Kidney capillary endothelial cell (primary cell): Measurements from ENCODE around the gene PSMD2.
"Not testable (repeated sequence)": the region's sequence is repeated elsewhere in the genome, so short reads cannot be mapped to it uniquely, and the experiment has no call there.

Experiments used
- DNase-seq: peaks from one replicate; pipeline ENCODE4 v3.0.0-alpha.2; 2018; ENCODE audit warnings: low spot score

PSMD2 gene

GRCh38 chr3:184339451-184340135 lies 40.6 kb downstream of the PSMD2 start:
- DNase-seq: not testable (repeated sequence)

DNA sequence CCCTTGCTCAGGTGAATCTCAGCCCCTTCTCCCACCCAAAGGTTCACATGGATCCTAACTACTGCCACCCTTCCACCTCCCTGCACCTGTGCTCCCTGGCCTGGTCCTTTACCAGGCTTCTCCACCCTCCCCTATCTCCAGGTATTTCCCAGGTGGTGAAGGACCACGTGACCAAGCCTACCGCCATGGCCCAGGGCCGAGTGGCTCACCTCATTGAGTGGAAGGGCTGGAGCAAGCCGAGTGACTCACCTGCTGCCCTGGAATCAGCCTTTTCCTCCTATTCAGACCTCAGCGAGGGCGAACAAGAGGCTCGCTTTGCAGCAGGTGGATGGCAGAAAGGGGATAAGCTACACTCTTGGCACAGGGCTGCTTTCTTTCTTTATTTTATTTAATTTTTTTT lies 42.9 kb downstream of the PSMD2 start:
- no peak for DNase-seq

DNA sequence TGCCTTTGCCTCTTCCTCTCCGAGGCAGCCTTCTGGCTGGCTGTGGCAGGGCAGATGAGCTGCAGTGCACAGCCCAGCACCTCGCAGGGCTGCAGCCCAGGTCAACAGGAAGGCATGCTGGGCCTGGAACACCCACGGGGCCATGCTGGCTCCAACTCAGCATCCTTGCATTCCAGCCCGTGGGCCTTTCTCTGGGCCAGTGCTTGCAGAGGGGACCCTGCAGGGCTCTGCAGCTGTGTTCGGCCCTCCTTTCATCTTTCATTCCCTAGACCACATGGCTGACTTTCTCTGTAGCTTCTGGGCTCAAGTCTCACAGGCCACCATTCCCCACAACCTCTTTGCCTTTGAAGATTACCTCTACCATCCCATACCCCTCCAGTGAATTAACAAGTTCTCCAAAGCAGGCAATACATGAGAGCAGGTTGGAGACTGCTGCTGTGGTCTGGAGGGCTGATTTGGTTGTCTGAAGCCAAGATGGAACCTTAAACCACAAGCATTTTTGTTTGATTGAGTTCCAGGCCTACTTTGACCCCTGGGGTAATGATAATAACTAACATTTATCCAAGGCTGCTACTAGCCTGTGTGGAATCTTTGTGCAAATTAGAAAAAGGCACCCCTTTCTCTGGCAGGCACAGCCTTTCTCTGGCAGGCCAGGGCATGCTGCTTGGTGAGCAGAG lies 44.3 kb downstream of the PSMD2 start:
- no peak for DNase-seq

- no peak for DNase-seq
Observed at GRCh38 chr3:184344579-184345316, 45.7 kb downstream of the PSMD2 start.

- peak; percentile 58 for DNase-seq
Observed at GRCh38 chr3:184345317-184346144, 46.5 kb downstream of the PSMD2 start.

- no peak for DNase-seq
Observed at GRCh38 chr3:184346480-184347190, 47.6 kb downstream of the PSMD2 start.

DNA sequence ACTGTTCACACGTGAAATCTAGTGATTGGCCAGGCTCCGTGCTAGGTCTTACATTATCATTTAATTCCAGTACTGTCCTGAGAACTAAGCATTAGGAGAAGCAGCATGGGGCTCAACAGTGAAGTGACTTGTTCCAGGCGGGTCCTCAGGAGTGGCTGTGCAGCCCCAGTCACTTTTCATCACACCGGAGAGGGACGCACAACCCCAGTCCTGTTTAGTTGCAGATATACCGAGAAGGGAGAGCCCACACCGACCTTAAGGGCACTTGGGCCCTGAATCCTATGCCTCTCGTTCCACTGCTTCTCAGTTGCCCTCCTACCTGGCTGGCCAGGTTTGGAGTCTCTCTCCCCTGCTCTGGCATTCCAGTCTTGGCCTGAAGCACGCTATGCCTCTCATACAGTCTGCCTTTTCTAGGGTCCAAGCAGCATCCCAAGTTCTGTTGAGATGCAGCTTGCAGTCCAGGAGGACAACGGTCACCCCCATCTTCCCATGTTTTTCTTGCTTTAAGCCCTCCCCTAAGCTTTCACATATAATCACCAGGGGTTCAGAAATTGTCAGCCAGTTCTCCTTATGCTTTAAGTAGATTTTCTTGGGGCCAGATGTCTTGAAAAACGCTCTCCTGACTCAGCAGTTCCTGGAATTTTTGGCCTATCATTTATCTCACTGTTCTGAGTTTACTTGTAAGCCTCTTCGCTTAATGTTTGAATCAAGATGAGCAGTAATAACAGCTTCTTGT lies 48.4 kb downstream of the PSMD2 start:
- no peak for DNase-seq

GRCh38 chr3:184348057-184348382 lies 49.0 kb downstream of the PSMD2 start:
- no peak for DNase-seq

- DNase-seq: no peak
Observed at GRCh38 chr3:184349563-184350470, 50.8 kb downstream of the PSMD2 start.

GRCh38 chr3:184350618-184351017 lies 51.6 kb downstream of the PSMD2 start:
- DNase-seq: no peak

DNA sequence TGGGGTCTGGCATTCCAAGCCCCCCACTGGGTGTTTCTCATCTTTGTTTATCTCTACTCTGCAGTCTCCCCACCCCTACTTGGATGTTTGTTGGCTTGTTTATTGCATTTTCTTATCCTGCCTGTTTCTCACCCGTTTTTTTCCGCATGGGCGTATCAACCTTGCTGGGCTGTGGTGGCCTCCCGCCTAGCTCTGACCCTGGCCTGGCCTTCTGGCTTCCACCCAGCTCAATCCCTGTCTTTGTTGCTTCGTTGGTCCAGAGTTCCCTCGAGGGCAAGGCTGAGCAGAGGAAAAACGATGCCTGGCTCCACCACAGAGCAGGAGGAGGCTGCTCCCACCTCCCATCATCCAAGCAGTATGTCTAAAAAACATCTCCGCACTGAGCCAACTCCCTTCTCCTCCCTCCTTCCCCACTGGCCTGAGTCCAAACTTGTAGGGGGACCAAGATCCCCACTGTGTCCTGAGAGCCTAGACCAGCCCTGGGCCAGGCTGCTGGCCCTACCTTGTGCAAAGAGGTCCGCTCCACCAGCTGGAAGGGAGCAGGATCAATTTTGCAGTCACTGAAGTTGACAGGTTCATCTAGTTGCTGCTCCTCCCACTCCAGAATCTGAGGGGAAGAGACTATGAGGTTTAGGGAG lies 52.6 kb downstream of the PSMD2 start:
- DNase-seq: no peak

- DNase-seq: no peak
Observed at GRCh38 chr3:184352149-184352785, 53.2 kb downstream of the PSMD2 start.

- DNase-seq: no peak
Observed at GRCh38 chr3:184352897-184353545, 54.0 kb downstream of the PSMD2 start.

DNA sequence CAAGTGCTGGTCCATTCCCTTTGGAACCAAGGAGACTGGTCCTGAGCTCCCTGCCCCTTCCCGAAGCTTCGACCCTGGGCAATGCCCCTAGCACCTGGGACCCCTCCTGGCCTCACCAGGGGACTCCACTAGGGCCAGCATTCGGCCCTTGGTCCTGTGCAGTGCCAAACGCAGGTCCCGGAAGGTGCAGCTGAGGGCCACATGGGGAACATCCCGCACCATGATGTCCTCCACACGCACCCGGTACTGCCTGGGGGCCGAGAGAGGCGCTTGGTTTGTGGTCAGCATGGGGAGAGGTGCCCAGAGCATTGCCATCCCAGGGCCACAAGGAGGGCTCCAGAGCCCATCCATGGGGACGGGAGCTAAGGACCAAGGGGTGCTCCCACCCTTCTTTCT lies 54.5 kb downstream of the PSMD2 start:
- DNase-seq: no peak

GRCh38 chr3:184354121-184354728 lies 55.2 kb downstream of the PSMD2 start:
- DNase-seq: no peak

DNA sequence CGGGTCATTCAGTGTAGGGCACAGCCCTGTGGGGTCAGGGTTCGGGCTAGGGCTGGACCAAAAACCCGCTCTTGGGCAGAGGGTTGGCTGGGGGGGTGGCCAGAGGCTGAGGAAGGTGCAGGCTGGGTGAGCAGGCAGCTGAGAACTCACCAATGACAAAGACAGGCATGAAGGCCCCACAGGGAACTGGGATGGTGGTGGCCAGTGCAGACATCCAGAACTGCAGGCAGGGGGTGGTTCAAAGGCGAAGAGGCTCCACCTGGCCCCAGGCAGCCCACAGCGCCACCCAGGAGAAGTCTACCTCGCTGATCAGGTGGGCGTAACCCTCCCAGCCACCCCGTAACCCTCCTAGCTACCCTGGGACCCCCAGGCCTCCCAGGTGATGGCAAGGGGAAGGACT lies 55.7 kb downstream of the PSMD2 start:
- DNase-seq: no peak

GRCh38 chr3:184355261-184356040 lies 56.4 kb downstream of the PSMD2 start:
- no peak for DNase-seq
